ENCODE data around the gene EIF3M. TPM values are rescaled to one million over a fixed set of nuclear protein-coding genes. Genes with fewer than 3 reads are reported as not detected.

The EIF3M gene
- total and polyA plus RNA-seq, 4 donors = 136 to 357 (median 185) TPM

Other genes with a start within 250 kb of the EIF3M start
- under 1 TPM in 1 of 2 donors, not detected in 1; 0.87 TPM for gene WT1, start 148.3 kb upstream of the EIF3M start, total RNA-seq
- gene WT1, start 148.3 kb upstream of the EIF3M start, polyA plus RNA-seq = under 1 TPM in 1 of 2 donors, not detected in 1; 0.15 TPM
- gene CCDC73, start 210.8 kb downstream of the EIF3M start, total RNA-seq = not detected
- gene CCDC73, start 210.8 kb downstream of the EIF3M start, polyA plus RNA-seq = not detected
- 1 to 10 TPM; 2.0 TPM for gene PRRG4, start 246.1 kb downstream of the EIF3M start, total RNA-seq
- gene PRRG4, start 246.1 kb downstream of the EIF3M start, polyA plus RNA-seq = 1 to 10 TPM in 1 of 2 donors, under 1 TPM in 1; 0.26 to 2.1 TPM